NB4 (cell line): Measurements from ENCODE around the gene RRAD.

Source experiments
- CTCF ChIP-seq: IDR thresholded peaks from one replicate; pipeline ENCODE4 v1.5.1; 2012; ENCODE audit warnings: low read depth, low read length
- MAX ChIP-seq: IDR thresholded peaks from 2 replicates; pipeline ENCODE4 v1.6.1; 2011; ENCODE audit warnings: low read depth, low read length
- MYC ChIP-seq: IDR thresholded peaks from 2 replicates; pipeline ENCODE4 v1.6.1; 2011; ENCODE audit warnings: low read depth, low read length
- POLR2A ChIP-seq: IDR thresholded peaks from 2 replicates; pipeline ENCODE4 v1.6.1; 2011; ENCODE audit warnings: mild to moderate bottlenecking; ENCODE audit not compliant: insufficient read length; ENCODE audit errors: extremely low read depth

- TF ChIP-seq CTCF, result peak; percentile 5
- TF ChIP-seq POLR2A, result no peak
- no peak for TF ChIP-seq MAX
- TF ChIP-seq MYC, result no peak
Measured at GRCh38 chr16:66964049-66964448, 38.7 kb upstream of the RRAD start.
